Measurements from ENCODE around the gene ELMO3. TPM values are rescaled to one million over a fixed set of nuclear protein-coding genes. Genes with fewer than 3 reads are reported as not detected.

The ELMO3 gene
- total RNA-seq, 1 donor from 2014 or later = not detected

- Mint-ChIP-seq H3K4me1 (peaks cover 7% of the 10 kb centered on the region), H3K9me3 (no peaks in the 10 kb centered on the region), H3K4me3 (no peak overlapping the region), H3K27ac (no peak overlapping the region), H3K36me3 (peaks cover 16% of the 10 kb centered on the region), H3K27me3 (ENCODE audit: insufficient read depth, low read depth) (peaks cover 8% of the 10 kb centered on the region)
- Histone ChIP-seq H3K36me3 (no peaks in the 10 kb centered on the region), H3K27me3 (no peaks in the 10 kb centered on the region), H3K9ac (no peak overlapping the region), H3K27ac (no peak overlapping the region), H3K4me1 (peaks cover 8% of the 10 kb centered on the region), H3K4me2 (no peak overlapping the region), H3K9me3 (ENCODE audit: low read depth) (no peaks in the 10 kb centered on the region), H2AFZ (replicated peaks) (no peak overlapping the region), H3K4me3 (no peak overlapping the region), H3K79me2 (ENCODE audit: low read depth) (peaks cover 10% of the 10 kb centered on the region), H4K20me1 (ENCODE audit: low read depth) (peaks cover 43% of the 10 kb centered on the region), H3F3A (ENCODE audit: low read depth) (peaks cover 24% of the 10 kb centered on the region)
- DNase-seq (ENCODE audit: low spot score) = peak; percentile 53
- TF ChIP-seq EZH2phosphoT487 (IDR thresholded peaks at IDR 0.05) = no peak
- TF ChIP-seq EZH2 (IDR thresholded peaks at IDR 0.05) = no peak
- TF ChIP-seq, protein P1, sequence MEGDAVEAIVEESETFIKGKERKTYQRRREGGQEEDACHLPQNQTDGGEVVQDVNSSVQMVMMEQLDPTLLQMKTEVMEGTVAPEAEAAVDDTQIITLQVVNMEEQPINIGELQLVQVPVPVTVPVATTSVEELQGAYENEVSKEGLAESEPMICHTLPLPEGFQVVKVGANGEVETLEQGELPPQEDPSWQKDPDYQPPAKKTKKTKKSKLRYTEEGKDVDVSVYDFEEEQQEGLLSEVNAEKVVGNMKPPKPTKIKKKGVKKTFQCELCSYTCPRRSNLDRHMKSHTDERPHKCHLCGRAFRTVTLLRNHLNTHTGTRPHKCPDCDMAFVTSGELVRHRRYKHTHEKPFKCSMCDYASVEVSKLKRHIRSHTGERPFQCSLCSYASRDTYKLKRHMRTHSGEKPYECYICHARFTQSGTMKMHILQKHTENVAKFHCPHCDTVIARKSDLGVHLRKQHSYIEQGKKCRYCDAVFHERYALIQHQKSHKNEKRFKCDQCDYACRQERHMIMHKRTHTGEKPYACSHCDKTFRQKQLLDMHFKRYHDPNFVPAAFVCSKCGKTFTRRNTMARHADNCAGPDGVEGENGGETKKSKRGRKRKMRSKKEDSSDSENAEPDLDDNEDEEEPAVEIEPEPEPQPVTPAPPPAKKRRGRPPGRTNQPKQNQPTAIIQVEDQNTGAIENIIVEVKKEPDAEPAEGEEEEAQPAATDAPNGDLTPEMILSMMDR (IDR thresholded peaks at IDR 0.05) = peak; percentile 53
Observed at GRCh38 chr16:67198238-67198734, 645 bp upstream of the ELMO3 start.

GRCh38 chr16:67199808-67200198 lies 872 bp downstream of the ELMO3 start:
- Histone ChIP-seq H2AFZ (replicated peaks) (no peak overlapping the region), H3K36me3 (no peaks in the 10 kb centered on the region), H3K27me3 (no peaks in the 10 kb centered on the region), H3K4me3 (peak overlapping the region; percentile 21), H3K9me3 (ENCODE audit: low read depth) (no peaks in the 10 kb centered on the region), H3F3A (ENCODE audit: low read depth) (peaks cover 24% of the 10 kb centered on the region), H3K79me2 (ENCODE audit: low read depth) (no peaks in the 10 kb centered on the region), H3K4me1 (peaks cover 7% of the 10 kb centered on the region), H3K9ac (no peak overlapping the region), H4K20me1 (ENCODE audit: low read depth) (peaks cover 34% of the 10 kb centered on the region), H3K4me2 (peak overlapping the region; percentile 66), H3K27ac (no peak overlapping the region)
- Mint-ChIP-seq H3K9me3 (no peaks in the 10 kb centered on the region), H3K4me1 (no peaks in the 10 kb centered on the region), H3K27ac (no peak overlapping the region), H3K4me3 (no peak overlapping the region), H3K36me3 (peaks cover 16% of the 10 kb centered on the region), H3K27me3 (ENCODE audit: insufficient read depth, low read depth) (peaks cover 8% of the 10 kb centered on the region)
- TF ChIP-seq, protein P1 (IDR thresholded peaks at IDR 0.05) = peak; percentile 34
- TF ChIP-seq EZH2phosphoT487 (IDR thresholded peaks at IDR 0.05) = no peak
- peak; percentile 61 for DNase-seq (ENCODE audit: low spot score)

DNA sequence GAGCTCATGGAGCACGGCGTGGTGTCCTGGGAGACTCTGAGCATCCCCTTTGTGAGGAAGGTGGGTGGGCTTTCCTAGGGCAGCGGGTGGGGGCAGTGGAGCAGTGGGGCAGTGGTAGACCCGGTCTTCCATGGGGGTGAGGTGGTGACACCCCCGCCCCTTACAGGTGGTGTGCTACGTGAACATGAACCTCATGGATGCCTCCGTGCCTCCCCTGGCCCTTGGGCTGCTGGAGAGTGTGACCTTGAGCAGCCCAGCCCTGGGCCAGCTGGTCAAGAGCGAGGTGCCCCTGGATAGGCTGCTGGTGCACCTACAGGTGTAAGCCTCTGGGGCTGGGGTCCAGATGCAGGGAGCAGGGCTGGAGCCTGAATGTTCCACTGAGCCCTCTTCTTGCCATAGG lies 1.6 kb downstream of the ELMO3 start:
- Histone ChIP-seq H3K79me2 (ENCODE audit: low read depth) (no peaks in the 10 kb centered on the region), H3K36me3 (no peaks in the 10 kb centered on the region), H3K27me3 (no peaks in the 10 kb centered on the region), H3K4me1 (peaks cover 7% of the 10 kb centered on the region), H3K4me3 (no peak overlapping the region), H2AFZ (replicated peaks) (no peak overlapping the region), H3K27ac (no peak overlapping the region), H3F3A (ENCODE audit: low read depth) (peaks cover 24% of the 10 kb centered on the region), H3K4me2 (no peak overlapping the region), H3K9me3 (ENCODE audit: low read depth) (no peaks in the 10 kb centered on the region), H3K9ac (no peak overlapping the region), H4K20me1 (ENCODE audit: low read depth) (peaks cover 32% of the 10 kb centered on the region)
- peaks cover 15% of the 10 kb centered on the region for H3K36me3 Mint-ChIP-seq
- no peaks in the 10 kb centered on the region for H3K4me1 Mint-ChIP-seq
- no peaks in the 10 kb centered on the region for H3K9me3 Mint-ChIP-seq
- H3K4me3 Mint-ChIP-seq = no peak overlapping the region
- peaks cover 8% of the 10 kb centered on the region for H3K27me3 Mint-ChIP-seq (ENCODE audit: insufficient read depth, low read depth)
- no peak for DNase-seq (ENCODE audit: low spot score)
- no peak overlapping the region for H3K27ac Mint-ChIP-seq
- no peak for TF ChIP-seq EZH2 (IDR thresholded peaks at IDR 0.05)
- no peak for TF ChIP-seq EZH2phosphoT487 (IDR thresholded peaks at IDR 0.05)
- TF ChIP-seq, protein P1 (IDR thresholded peaks at IDR 0.05) = no peak

Measured in neural progenitor cell (in vitro differentiated cells).